Measurements from ENCODE around the gene MYCBP2. TPM values are rescaled to one million over a fixed set of nuclear protein-coding genes. Genes with fewer than 3 reads are reported as not detected.

Gene MYCBP2
- total RNA-seq, 1 donor from 2014 or later = 191 TPM

GRCh38 chr13:77026255-77026860 is 300.5 kb downstream of the MYCBP2 start:
- H3K36me3 ChIP-seq = peaks cover 0 to 3% of the 10 kb centered on the region in 2 donors
- no peaks in the 10 kb centered on the region for H3K27me3 ChIP-seq
- H3K4me1 ChIP-seq = peaks cover 57% of the 10 kb centered on the region
- peak overlapping the region; percentile 100 for H3K27ac ChIP-seq
- peak in 1 of 2 donors; percentile 92 for DNase-seq (ENCODE audit: extremely low spot score in 2 of 2)
- no peaks in the 10 kb centered on the region for H3K9me3 ChIP-seq
- H3K4me3 ChIP-seq = peak overlapping the region; percentile 89 to 99
- TF ChIP-seq POLR2AphosphoS5 (IDR thresholded peaks at IDR 0.05; ENCODE audit: insufficient read depth in 1 of 2, low read depth in 1 of 2) (peak in 1 of 2 donors; percentile 50), CTCF (IDR thresholded peaks at IDR 0.05) (no peak)
- intact Hi-C loops (cut with DNase I) = loop anchor here (5.0 kb wide), 1 partner anchor 34 kb away; the partner anchor contains the start of gene CLN5

- Histone ChIP-seq H3K4me3 (peak overlapping the region in 1 of 2 donors; percentile 15), H3K27me3 (no peaks in the 10 kb centered on the region), H3K4me1 (peaks cover 66% of the 10 kb centered on the region), H3K27ac (no peak overlapping the region), H3K9me3 (no peaks in the 10 kb centered on the region), H3K36me3 (peaks cover 0 to 10% of the 10 kb centered on the region in 2 donors)
- TF ChIP-seq POLR2AphosphoS5 (IDR thresholded peaks at IDR 0.05; ENCODE audit: insufficient read depth in 1 of 2, low read depth in 1 of 2) = no peak
- TF ChIP-seq POLR2A (IDR thresholded peaks at IDR 0.05) = no peak
- TF ChIP-seq CTCF (IDR thresholded peaks at IDR 0.05) = no peak
- DNase-seq (ENCODE audit: extremely low spot score in 2 of 2) = no peak
- intact Hi-C loops (cut with DNase I) = no loop called here
These were observed 304.6 kb downstream of the MYCBP2 start for GRCh38 chr13:77022341-77022740.

GRCh38 chr13:77019756-77020155 is 307.1 kb downstream of the MYCBP2 start:
- no peak overlapping the region for H3K27ac ChIP-seq
- H3K4me3 ChIP-seq = no peak overlapping the region
- peaks cover 81% of the 10 kb centered on the region for H3K4me1 ChIP-seq
- H3K36me3 ChIP-seq = peaks cover 0 to 32% of the 10 kb centered on the region in 2 donors
- DNase-seq (ENCODE audit: extremely low spot score in 2 of 2) = no peak
- H3K9me3 ChIP-seq = no peaks in the 10 kb centered on the region
- TF ChIP-seq CTCF (IDR thresholded peaks at IDR 0.05) (no peak), POLR2A (IDR thresholded peaks at IDR 0.05) (no peak), POLR2AphosphoS5 (IDR thresholded peaks at IDR 0.05; ENCODE audit: insufficient read depth in 1 of 2, low read depth in 1 of 2) (no peak)
- H3K27me3 ChIP-seq = no peaks in the 10 kb centered on the region
- intact Hi-C loops (cut with DNase I) = no loop called here

GRCh38 chr13:77016888-77017623 is 309.8 kb downstream of the MYCBP2 start:
- Histone ChIP-seq H3K27me3 (no peaks in the 10 kb centered on the region), H3K9me3 (no peaks in the 10 kb centered on the region), H3K4me3 (no peak overlapping the region), H3K27ac (no peak overlapping the region), H3K36me3 (peaks cover 0 to 57% of the 10 kb centered on the region in 2 donors), H3K4me1 (peaks cover 64% of the 10 kb centered on the region)
- TF ChIP-seq POLR2A (IDR thresholded peaks at IDR 0.05) (no peak), POLR2AphosphoS5 (IDR thresholded peaks at IDR 0.05; ENCODE audit: insufficient read depth in 1 of 2, low read depth in 1 of 2) (no peak), CTCF (IDR thresholded peaks at IDR 0.05) (no peak)
- DNase-seq (ENCODE audit: extremely low spot score in 2 of 2) = no peak
- intact Hi-C loops (cut with DNase I) = no loop called here

All from vagina (tissue), 2 donors.